HG03565 (cell line): Measurements from ENCODE around the gene SCYL2.

ENCODE experiments used
- ATAC-seq: cut with Tn5 transposase; IDR thresholded peaks from one replicate; pipeline ENCODE4 v1.9.1; 2021; ENCODE audit warnings: mild to moderate bottlenecking, moderate library complexity; ENCODE audit not compliant: unreplicated experiment

The SCYL2 gene

GRCh38 chr12:100372853-100373640 is 106.1 kb downstream of the SCYL2 start:
- no peak for ATAC-seq

GRCh38 chr12:100375038-100375735 is 108.2 kb downstream of the SCYL2 start:
- ATAC-seq: no peak

GRCh38 chr12:100376161-100376560 is 109.2 kb downstream of the SCYL2 start:
- no peak for ATAC-seq

DNA sequence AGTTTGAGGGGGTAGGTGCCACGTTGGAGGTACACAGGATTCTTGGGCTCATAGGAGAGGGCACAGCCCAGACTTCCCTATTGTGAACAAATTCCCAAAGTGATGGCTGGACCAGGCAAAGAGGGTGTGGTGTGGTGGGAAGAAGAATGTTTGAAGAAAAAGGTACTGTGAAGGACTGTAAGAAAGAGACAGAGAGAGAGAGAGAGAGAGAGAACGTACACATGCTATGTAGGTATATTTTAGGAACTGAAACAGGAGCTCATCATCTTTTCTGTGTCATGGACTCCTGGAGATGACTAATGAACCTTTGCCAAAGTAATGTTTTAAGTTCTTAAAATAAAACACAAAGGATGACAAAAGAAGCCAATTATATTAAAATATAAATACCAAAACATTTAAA is 114.4 kb downstream of the SCYL2 start:
- ATAC-seq: no peak

DNA sequence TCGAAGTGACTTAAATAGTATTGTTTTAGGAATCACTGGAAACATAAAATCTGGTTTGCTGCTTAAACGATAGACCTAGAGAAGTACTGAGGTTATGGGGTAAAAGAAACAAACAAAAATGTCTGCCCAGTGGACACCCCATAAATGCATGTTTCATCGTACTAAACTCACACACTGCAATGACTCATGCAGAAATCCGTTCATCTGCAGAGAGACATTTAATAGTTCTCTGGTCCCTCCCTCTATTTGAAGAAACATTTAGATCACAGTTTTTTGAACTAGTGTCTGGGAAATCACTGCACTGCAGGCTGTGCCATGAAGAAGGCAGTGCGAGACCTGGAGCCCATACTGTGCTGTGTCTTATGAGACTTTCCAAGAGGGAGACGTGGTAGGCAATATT is 115.4 kb downstream of the SCYL2 start:
- no peak for ATAC-seq

- ATAC-seq: no peak
Observed at GRCh38 chr12:100383586-100384558, 116.9 kb downstream of the SCYL2 start.

- no peak for ATAC-seq
Observed at GRCh38 chr12:100384559-100384935, 117.6 kb downstream of the SCYL2 start.

- no peak for ATAC-seq
Observed at GRCh38 chr12:100388382-100388781, 121.4 kb downstream of the SCYL2 start.
